ENCODE data around the gene EEIG1.

Gene EEIG1

DNA sequence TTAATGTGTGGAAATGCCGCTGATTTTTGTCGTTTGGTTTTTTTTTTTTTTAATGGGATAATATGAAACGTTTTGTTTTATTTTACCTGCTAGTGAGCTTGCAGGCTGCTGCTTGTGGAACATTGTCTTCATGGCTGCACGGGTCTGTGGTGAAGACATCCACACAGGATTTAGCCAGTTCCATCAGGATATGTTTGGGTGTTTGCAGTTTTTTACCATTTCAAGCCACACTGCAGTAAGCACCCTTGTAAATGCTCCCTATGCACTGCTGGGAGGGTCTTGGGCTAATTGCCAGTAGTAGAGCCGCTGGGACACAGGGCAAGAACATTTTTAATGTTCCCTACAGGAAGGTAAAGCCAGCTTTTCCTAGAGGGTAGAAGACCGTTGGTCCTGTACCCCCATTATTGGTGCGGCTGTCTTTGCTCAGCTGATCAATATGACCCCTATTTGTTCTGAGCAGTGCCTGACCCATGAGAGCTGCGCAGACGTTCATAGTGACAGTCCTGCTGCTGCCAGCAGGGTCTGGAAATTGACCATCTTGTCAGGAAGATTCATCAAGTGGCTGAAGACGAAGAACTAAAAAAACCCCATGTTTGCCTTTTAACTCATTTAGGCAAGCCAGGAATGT lies 20.5 kb upstream of the EEIG1 start:
- no peak for DNase-seq (ENCODE audit: low read depth, low spot score)

DNA sequence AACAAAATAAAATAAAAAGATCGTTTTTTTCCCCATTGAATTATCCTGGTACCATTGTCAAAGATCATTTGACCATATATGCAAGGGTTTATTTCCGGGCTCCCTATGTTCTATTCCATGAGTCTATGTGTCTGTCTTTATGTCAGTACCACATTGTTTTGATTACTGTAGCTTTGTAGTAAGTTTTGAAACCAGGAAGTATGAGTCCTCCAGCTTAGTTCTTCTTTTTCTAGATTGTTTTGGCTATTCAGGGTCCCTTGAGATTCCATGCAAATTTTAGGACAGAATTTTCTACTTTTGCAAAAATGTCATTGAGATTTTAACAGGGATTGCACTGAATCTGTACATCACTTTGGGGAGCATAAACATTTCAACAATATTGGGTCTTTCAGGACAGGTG lies 18.7 kb upstream of the EEIG1 start:
- no peak for DNase-seq (ENCODE audit: low read depth, low spot score)

DNA sequence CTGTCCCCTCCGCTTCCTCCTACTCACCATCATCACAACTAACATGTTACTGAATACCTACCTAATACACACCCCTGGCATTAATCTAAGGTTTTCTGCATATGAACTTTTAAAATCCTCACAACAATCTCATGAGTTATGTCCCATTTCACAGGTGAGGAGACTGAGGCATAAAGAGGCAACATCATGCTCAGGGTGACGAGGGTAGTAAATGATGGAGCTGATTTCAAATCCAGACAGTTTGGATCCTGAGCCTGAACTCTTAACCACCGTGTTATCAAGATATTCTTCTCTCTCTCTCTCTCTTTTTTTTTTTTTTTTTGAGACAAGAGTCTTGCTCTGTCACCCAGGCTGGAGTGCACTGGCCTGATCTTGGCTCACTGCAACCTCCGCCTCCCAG lies 12.9 kb upstream of the EEIG1 start:
- DNase-seq (ENCODE audit: low read depth, low spot score): no peak

DNA sequence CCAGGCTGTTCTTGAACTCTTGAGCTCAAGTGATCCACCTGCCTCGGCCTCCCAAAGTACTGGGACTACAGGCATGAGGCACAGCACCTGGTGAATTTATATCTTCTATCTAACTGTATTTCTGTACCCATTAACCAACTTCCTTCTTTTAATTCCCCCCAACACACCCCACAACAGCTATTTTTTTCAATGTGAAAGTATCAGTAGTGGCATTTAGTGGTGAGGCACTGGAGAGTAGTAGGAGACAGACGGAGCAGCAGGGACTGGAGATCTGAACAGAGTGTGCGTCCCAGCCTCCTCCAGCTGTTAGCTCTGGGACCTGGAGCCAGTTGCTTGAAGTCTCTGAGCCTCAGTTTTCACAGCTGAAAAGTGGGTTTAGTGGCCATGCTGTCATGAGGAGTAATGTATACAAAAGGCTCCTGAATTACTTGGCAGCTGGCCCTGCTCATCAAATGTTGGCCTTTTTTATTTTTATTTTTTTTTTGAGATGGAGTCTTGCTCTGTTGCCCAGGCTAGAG lies 11.0 kb upstream of the EEIG1 start:
- no peak for DNase-seq (ENCODE audit: low read depth, low spot score)

DNA sequence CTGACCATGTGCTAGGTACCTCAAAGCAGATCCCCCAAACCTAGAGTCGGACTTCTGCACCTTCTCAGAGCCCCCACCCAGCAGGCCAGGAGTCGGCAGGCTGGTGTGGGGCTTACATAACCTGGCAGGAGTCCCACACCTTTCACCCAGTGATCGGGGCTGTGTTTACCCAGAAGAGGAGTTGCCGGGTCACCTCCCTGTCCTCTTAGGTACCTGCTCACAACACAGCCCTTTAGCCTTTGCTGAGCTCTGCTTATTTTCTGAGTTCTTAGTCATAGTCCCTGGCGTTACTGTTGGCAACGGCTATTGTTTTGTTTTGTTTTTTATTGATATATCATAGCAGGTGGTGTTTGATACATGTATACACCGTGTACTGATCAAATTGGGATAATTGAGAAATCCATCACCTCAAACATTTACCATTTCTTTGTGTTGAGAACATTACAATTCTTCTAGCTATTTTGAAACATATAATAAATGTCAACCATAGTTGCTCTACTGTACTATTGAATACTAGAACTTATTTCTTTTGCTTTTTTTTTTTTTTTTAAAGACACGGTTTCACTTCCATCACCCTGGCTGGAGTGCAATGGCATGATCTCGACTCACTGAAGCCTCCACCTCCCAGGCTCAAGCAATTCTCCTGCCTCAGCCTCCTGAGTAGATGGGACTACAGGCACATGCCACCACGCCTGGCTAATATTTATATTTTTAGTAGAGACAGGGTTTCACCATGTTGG lies 10.4 kb upstream of the EEIG1 start:
- DNase-seq (ENCODE audit: low read depth, low spot score): no peak

DNA sequence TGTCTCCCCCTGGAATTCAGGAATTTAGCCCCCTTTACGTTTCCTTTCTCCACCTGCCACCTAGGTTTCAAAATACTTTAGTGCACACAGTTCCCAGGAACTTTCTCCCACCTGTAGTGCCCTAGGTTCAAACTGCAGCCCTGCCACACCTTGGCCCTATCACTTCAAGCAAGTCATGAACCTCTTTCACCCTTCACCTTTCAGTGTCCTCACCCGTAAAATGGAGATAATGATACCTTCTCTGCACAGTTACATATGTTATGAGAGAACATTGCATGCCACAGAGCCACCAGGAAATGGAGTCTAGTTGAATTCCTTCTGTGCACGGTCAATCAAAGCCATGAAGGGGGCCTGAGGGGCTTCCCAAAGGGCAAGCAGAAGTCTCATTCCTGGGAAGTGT lies 9.8 kb upstream of the EEIG1 start:
- DNase-seq (ENCODE audit: low read depth, low spot score): no peak

DNA sequence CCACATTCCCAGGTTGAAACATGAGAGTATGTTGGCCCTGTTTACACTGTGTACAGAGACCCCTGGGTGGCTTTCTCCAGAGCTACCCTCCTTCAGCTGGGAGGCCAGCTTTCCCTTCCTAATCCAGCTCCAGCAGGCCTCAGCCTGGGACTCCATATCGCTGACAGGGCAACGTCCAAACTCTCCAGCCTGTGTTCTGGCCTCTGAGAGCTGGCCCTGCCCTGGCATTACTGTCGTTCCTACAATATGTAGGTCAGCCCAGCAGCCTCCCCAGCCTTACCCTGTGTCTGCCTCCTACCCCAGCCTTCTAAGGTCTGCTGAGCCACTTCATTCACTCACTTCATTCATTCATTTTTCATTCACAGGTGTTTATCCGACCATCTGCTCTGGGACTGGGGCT lies 8.3 kb upstream of the EEIG1 start:
- DNase-seq (ENCODE audit: low read depth, low spot score): no peak

DNA sequence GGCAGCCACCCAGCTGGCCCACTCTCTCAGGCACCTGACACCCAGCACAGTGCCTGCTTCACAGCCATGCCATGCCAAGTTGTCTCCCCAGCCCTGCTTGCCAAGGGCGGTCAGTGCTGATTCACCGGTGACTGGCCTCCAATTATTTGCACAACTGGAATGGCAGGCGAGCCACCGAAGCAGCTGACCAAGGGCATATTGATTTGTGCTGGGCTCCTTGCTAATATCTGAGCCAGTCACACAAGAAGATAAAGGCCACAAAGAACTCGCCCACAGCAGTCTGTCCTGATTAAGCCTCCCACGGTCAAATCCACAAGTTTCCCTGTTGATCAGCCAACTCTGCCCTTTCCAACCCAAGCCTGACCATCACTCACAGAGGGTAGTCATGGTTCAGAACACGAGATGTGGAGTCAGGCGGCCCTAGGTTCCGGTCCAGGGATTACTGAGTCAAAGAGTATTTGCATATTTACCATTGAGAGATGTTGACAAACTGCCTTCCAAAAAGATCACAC lies 6.4 kb upstream of the EEIG1 start:
- no peak for DNase-seq (ENCODE audit: low read depth, low spot score)

DNA sequence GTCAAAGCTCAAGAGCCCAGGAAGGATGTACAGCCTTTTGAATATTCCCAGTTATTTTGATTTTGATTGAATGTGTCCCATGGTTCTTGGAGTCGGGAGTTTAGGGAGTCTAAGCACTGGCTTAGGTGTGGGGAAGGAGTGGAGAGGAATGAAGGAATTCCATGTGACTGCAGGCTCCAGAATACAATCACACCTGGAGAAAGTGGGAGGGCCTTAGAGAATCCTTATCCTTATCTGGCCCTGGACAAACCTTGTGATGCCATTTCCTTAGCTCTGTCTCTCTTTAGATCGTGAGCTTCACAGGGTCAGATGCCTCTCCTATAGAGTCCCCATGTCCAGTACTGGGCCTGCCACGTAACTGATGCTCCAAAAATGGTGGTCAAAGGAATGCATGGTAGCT lies 4.2 kb upstream of the EEIG1 start:
- DNase-seq (ENCODE audit: low read depth, low spot score): no peak

DNA sequence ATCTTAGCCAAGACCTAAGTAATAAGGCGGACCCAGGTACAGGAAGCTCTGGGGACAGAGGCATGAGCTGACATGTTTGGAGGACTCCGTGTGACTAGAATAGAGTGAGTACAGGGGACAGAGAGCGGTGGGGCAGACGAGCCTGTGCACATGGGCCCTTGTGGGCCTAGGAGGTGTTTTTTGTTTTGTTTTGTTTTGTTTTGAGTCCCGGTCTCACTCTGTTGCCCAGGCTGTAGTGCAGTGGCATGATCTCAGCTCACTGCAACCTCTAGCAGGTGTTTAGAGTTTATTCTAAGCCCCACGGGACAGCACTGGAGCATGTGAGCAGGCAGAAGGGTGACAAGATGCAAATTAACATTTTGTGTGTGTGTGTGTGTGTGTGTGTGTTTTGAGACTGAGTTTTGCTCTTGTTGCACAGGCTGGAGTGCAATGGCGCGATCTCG lies 3.1 kb upstream of the EEIG1 start:
- DNase-seq (ENCODE audit: low read depth, low spot score): no peak

DNA sequence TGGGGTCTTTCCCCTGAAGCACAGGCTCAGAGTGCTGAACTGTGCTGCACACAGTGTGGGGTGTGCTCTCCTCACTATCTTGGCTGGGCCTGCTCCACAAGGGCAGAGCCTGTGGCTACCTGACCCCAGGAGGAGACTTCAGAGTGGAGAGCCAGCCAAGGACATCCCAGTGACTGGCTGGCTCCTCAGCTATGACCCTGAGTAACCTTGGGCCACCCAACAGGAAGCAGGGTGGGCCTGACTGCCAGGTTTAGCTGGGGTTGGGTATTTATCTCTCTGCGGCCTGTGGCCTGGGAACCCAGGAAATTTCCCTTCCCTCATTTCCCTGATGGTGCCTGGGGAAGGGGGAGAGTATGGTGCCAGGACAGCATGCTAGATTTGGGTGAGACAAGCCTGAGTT lies 2.1 kb upstream of the EEIG1 start:
- no peak for DNase-seq (ENCODE audit: low read depth, low spot score)

DNA sequence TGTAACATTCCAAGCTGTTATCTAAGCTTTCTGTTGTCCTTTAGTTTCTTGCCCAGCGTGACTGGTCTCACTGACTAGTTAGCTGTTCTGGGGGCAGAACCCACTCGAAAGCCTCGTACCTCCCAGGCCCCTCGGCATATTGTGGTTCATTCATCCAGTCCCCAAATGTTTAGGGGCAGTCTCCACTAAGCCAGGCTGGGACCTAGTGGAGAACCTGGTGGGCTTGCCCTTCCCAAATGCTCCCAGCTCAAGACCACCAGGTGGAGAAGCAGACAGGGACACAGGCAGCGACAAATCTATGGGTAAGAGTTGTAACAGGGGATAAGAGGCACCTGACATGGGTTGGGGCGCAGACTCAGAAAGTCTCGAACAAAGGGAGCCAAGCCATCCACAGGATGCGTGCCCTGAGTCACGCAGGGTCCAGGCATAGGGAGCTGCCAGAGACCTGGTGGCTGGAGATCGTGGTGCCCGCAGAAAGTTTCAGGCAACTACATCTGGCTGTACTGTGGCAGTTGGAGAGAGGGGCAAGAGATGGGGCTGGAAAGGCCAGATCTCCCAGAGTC lies 851 bp upstream of the EEIG1 start:
- DNase-seq (ENCODE audit: low read depth, low spot score): no peak

DNA sequence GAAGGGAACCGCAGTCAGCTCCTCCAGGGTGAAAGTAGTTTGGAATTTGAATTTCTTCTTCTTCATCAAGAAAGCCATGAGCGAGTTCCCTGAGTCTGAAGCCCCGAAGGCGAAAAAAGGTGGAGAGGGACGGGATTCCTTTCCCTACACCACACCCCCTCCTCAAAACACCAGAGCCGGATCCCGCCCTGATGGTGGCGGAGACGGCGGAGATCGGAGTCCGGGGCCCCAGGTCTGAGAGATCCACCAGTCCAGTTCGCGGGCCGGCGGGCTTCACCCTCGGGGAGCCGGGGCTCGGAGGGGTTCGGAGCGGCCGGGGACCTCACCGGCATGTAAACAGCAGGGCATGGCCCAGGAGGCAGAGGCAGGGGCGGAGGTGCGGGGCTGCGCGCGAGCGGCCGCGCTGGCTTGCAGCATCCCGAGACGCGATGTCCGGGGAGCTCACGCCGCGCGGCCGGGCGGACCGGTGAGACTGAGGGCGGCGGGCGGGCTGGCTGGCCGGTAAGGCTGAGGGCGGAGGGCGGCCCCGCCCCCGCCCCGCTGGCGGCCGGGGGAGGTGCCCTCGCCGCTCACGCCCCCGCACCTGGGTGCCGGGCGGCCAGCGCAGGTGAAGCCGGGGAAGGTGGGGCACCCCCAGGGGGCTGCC lies 606 bp downstream of the EEIG1 start:
- no peak for DNase-seq (ENCODE audit: low read depth, low spot score)

DNA sequence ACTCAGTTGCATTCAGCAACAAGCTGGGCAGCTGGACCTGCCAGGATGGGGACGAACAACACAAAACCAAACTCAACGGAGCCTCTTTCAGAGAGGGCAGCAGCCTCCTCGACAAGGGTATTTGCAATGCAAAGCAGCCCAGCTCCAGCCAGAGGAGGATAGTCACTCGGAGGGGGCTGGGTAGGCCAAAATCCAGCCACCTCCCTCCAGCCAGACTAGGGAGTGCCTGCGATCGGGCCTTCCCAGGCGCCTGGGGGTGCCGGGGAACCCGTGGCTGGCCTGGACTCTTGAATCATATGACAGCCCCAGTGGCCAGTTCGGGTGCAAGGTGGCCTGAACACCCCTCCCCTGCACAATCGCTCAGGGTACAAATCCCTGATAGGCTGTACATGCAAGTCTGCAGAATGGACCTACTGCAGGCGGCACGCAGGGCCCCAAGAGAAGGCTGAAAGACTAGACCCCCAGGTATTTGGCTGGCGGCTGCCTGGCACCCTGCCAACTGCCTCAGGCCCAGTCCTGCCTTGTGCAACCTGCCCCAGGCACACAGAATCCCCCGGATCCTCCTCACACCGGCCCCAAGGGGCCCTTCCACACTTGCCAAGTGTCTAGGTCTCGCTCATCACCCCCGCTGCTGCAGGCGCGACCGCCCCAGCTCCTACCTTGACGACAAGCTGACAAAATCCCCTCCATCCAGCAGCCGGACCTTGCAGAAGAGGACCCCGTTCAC lies 1.3 kb downstream of the EEIG1 start:
- no peak for DNase-seq (ENCODE audit: low read depth, low spot score)

DNA sequence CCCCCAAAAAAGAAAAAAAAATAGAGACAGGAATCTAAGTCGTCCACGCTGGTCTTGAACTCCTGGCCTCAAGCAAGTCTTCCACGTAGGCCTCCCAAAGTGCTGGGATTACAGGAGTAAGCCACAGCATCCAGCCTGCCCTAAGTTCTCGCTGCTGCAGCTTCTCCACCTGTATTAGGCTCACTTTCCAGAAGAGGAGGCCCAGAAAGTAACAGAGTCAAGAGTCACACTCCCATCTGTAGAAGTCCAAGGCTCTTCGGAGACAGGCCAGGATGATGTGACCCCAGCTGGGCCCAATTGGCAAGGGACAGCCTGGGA lies 1.8 kb downstream of the EEIG1 start:
- no peak for DNase-seq (ENCODE audit: low read depth, low spot score)

DNA sequence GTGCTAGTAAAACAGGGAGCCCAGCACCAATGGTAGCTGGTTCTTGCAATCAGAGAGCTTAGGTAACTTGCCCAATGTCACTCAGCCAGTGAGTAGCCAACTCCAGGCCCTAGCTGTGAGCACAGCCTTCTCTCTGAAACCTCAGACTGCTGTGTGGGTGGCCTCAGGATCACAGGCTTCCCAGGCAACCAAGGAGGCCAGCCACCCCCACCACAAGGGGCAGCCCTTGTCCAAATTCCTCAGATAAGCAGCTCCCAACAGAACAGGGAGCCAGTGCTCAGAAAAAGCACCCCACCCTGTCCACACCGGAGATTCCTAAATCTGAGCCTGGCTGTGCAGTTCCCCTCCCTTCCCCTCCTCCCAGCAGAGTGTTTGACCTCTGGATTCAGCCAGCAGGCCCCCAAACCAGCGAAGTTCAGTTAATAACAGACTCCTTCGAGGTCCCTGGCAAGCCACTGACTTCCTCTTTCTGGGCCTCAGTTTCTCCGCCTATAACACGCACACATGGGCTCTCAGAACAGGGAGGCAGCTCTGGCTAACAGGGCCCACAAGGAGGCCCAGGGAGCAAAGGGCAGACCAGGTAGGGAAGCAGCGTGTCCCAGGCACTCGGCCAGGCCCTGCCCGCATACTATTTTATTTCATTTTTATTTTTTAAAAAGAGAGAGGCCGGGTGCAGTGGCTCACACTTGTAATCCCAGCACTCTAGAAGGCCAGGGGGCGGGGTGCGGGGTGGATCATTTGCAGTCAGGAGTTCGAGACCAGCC lies 2.7 kb downstream of the EEIG1 start:
- no peak for DNase-seq (ENCODE audit: low read depth, low spot score)

DNA sequence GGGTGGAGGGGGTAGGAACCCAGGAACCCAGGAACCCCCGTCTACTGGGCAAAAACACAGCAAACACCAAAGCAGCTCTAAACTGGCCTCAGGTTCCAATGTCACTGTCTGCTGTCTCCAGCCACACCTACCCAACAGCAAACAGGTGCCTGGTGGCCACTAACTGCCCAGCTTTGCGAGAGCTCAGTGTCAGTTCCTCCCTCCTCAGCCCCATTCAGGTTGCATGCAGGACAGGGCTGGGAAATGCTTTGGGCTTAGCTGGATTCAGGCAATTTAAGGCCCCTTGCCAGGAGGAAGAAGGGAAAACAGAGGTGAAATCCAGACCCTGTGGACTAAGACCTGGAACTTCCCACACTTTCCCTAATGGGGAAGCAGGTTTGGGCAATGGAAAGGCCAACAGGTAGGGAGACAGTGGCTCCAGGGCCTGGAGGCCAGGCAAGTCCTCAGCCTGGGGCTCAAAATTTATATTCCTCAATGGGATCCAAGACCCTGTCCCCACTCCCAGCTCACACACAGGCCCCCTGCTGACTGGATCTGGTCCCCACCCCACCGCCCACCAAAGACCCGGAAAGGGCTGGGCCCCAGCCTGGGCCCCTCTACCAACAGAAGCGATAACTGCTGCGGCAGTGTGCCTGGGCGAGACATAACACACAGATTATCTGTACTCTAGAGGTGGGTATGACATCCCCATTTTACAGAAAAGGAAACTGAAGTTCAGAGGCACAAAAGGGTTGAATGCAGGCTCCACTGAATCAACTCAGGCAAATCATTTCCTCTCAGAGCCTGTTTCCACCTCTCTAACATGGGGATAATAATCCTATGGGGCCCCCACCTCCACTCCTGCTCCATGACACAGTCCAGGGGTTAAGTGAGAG lies 3.5 kb downstream of the EEIG1 start:
- DNase-seq (ENCODE audit: low read depth, low spot score): no peak

DNA sequence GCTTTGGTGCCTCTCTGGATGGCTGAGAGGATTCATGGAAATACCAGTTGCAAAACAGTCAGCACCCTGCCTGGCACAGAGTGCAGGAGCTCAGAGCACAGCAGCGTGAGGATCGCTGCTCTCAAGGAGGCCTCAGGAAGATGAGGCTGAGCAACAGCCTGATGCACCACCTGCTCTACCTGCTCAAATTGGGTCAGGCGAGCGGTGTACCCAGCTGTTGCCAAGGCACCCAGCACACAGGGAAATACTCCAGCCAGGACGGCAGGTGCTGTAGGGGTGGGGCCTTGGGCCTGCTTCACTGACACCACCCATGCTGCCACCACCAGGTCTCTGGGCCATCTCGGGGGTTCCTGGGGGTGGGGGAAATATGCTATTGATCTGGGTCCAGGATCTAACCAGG lies 4.3 kb downstream of the EEIG1 start:
- DNase-seq (ENCODE audit: low read depth, low spot score): no peak

DNA sequence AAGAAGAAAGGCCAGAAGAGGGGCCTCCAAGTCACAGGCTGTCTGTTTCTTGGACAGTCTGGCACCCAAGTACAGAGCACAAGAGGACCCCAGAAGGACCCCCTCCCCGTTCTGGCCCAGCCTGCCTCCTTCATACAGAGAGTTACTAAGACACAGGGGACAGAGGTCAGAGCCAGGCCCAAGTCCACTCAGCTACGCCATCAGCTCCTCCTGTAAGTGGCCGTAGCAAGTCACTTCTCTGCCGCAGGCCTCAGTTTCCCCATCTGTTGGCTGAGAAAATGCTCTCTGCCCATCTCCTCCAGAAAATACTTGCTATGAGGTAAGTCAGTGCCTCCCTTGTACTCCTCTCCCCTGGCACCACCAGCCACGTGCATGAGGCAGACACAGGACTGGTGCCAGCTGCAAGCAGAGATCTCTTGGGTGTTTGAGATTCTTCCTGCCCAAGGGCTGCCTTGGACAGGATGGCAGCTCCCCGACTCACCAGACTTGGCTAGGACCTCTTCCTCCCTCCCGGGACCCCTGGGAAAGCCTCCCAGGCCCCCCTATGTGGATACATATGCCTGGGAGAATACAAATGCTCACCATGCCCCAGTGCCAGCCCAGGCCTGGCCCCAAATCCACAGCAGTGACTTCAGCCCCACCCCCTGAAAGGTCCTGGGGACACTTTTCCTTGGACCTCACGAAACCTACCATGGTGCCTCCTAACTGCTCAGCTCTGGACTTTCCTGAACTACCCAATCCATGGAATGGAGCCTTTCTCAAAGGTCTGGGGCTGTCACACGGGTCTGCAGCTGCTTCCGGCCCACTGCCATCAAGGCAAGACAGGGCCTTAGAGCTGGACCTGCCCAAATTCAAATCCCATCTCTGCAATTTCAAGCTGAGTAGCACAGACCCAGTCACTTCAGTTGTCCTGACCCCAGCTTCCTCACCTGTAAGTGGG lies 5.1 kb downstream of the EEIG1 start:
- DNase-seq (ENCODE audit: low read depth, low spot score): no peak

All from smooth muscle cell of the brain vasculature (primary cell).